Keratinocyte (primary cell): ENCODE results near the gene TP73.
A peak's percentile ranks its signal among the peaks of the same experiment; 100 is the strongest.

Source experiments
- EZH2 ChIP-seq: IDR thresholded peaks from one replicate; pipeline ENCODE4 v1.6.1; 2012; ENCODE audit warnings: inconsistent platforms, mild to moderate bottlenecking, low read length, moderate library complexity
- TF ChIP-seq, protein P1 (sequence below), 3 experiments: IDR thresholded peaks in 1 of 3; conservative IDR thresholded peaks in 1 of 3; optimal IDR thresholded peaks in 1 of 3; 2 replicates in 2 of 3; 3 replicates in 1 of 3; pipeline versions ENCODE3 to v1.5.1; 2011; ENCODE audit warnings: low read length in 3 of 3, mild to moderate bottlenecking in 3 of 3, moderate library complexity in 2 of 3, control low read depth in 1 of 3, inconsistent platforms in 1 of 3; ENCODE audit not compliant: insufficient read depth in 2 of 3; ENCODE audit errors: extremely low read depth in 1 of 3

DNA sequence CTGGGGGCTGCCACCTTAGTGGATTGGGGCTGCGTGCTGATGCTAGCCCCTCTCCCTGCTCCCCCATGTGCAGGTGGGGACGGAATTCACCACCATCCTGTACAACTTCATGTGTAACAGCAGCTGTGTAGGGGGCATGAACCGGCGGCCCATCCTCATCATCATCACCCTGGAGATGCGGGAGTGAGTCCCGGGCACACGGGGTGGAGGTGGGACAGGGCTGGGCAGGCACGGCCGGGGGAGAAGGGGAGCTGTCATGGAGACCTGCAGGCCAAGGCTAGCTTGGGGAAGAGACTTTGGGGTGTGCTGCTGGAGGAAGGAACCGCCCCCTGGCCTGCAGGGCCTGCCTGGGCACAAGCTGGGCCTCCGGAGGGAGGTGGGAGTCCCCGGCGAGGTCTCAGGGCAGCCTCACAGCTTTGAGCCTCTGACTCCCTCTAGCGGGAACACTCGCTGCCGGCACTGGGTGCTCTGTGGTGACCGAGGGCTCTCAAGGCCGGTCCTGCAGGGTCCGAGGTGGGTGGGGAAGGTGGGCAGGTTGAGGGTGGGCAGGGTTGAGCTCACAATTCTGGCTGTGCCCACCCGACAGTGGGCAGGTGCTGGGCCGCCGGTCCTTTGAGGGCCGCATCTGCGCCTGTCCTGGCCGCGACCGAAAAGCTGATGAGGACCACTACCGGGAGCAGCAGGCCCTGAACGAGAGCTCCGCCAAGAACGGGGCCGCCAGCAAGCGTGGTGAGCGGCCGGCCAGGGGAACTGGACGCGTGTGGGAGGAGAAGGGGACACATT lies 74.9 kb downstream of the TP73 start:
- TF ChIP-seq, protein P1, sequence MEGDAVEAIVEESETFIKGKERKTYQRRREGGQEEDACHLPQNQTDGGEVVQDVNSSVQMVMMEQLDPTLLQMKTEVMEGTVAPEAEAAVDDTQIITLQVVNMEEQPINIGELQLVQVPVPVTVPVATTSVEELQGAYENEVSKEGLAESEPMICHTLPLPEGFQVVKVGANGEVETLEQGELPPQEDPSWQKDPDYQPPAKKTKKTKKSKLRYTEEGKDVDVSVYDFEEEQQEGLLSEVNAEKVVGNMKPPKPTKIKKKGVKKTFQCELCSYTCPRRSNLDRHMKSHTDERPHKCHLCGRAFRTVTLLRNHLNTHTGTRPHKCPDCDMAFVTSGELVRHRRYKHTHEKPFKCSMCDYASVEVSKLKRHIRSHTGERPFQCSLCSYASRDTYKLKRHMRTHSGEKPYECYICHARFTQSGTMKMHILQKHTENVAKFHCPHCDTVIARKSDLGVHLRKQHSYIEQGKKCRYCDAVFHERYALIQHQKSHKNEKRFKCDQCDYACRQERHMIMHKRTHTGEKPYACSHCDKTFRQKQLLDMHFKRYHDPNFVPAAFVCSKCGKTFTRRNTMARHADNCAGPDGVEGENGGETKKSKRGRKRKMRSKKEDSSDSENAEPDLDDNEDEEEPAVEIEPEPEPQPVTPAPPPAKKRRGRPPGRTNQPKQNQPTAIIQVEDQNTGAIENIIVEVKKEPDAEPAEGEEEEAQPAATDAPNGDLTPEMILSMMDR (optimal IDR thresholded peaks at IDR 0.05 in 1 of 3, IDR thresholded peaks at IDR 0.05 in 1 of 3, conservative IDR thresholded peaks at IDR 0.05 in 1 of 3; ENCODE audit: extremely low read depth in 1 of 3, insufficient read depth in 2 of 3, low read length in 3 of 3): peak in 1 of 3 experiments; percentile 33
- TF ChIP-seq EZH2: no peak
